GM23338 (cell line): ENCODE results near the gene CNTN5. TPM values are rescaled to one million over a fixed set of nuclear protein-coding genes. Genes with fewer than 3 reads are reported as not detected.

ENCODE experiments used
- CREB1 ChIP-seq: fragments of 250-450 bp; sonication (Bioruptor Pico); IDR thresholded peaks from 2 replicates; pipeline ENCODE4 v1.5.0; 2020; ENCODE audit warnings: low read depth, mild to moderate bottlenecking, moderate library complexity
- ETS1 ChIP-seq: IDR thresholded peaks from 2 replicates; pipeline ENCODE4 v1.6.1; 2016; ENCODE audit warnings: antibody characterized with exemption
- EZH2phosphoT487 ChIP-seq: fragments of 200-600 bp; sonication (generic); IDR thresholded peaks from one replicate; pipeline ENCODE4 v1.8.1; 2018; ENCODE audit warnings: antibody characterized with exemption; ENCODE audit not compliant: unreplicated experiment
- JUNB ChIP-seq: IDR thresholded peaks from one replicate; pipeline ENCODE4 v1.6.1; 2016; ENCODE audit warnings: antibody characterized with exemption; ENCODE audit not compliant: unreplicated experiment
- STAT1 ChIP-seq: IDR thresholded peaks from one replicate; pipeline ENCODE4 v1.6.1; 2016; ENCODE audit warnings: antibody characterized with exemption; ENCODE audit not compliant: unreplicated experiment
- ZNF114 ChIP-seq: fragments of 250-450 bp; sonication (Bioruptor Pico); IDR thresholded peaks from 2 replicates; pipeline ENCODE4 v1.5.0; 2020; ENCODE audit warnings: mild to moderate bottlenecking, moderate library complexity
- ZNF462 ChIP-seq: fragments of 250-450 bp; sonication (Bioruptor Pico); IDR thresholded peaks from 2 replicates; pipeline ENCODE4 v1.5.0; 2020; ENCODE audit warnings: mild to moderate bottlenecking, moderate library complexity
- polyA plus RNA-seq: library from polyadenylated mRNA; unstranded; fragments of >200 nt; fragmentation: Nextera tagmentation; extraction: Ambion mirVana; gene quantifications from 2 replicates; pipeline ENCODE4 v1.2.1, GENCODE V29; 2016
- total RNA-seq: library from RNA; depleted of rRNA; stranded (reverse); fragments of >200 nt; shearing (Covaris generic); gene quantifications from 2 replicates; pipeline ENCODE4 v1.2.3, GENCODE V29; 2014
- TF ChIP-seq, protein P1 (sequence below): IDR thresholded peaks from one replicate; pipeline ENCODE4 v1.6.1; 2018; ENCODE audit warnings: antibody characterized with exemption; ENCODE audit not compliant: unreplicated experiment

CNTN5 gene
- total and polyA plus RNA-seq, 2 experiments from 2014 or later, result not detected

DNA sequence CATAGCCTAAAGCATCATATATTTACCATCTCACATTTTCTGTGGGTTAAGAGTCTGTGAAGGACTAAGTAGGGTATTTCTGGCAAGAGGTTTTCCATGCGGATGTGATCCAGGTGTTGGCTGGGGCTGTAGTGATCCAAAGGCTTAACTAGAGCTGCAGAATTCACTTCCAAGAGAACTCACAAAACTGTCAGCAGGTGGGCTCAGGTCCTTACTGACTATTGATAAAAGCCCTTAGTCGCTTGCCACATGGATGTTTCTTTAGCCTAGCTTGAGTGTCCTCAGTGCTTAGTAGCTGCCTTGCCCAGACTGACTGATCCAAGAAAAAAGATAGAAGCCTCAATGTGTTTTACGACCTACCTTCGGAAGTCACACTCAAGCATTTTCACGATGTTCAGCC lies 250.8 kb downstream of the CNTN5 start (continued):
- TF ChIP-seq ZNF462 (CRISPR knock-in tag) (no peak), STAT1 (no peak), ETS1 (no peak), JUNB (no peak), ZNF114 (CRISPR knock-in tag) (no peak), CREB1 (CRISPR knock-in tag) (no peak), EZH2phosphoT487 (no peak)
- TF ChIP-seq, protein P1, sequence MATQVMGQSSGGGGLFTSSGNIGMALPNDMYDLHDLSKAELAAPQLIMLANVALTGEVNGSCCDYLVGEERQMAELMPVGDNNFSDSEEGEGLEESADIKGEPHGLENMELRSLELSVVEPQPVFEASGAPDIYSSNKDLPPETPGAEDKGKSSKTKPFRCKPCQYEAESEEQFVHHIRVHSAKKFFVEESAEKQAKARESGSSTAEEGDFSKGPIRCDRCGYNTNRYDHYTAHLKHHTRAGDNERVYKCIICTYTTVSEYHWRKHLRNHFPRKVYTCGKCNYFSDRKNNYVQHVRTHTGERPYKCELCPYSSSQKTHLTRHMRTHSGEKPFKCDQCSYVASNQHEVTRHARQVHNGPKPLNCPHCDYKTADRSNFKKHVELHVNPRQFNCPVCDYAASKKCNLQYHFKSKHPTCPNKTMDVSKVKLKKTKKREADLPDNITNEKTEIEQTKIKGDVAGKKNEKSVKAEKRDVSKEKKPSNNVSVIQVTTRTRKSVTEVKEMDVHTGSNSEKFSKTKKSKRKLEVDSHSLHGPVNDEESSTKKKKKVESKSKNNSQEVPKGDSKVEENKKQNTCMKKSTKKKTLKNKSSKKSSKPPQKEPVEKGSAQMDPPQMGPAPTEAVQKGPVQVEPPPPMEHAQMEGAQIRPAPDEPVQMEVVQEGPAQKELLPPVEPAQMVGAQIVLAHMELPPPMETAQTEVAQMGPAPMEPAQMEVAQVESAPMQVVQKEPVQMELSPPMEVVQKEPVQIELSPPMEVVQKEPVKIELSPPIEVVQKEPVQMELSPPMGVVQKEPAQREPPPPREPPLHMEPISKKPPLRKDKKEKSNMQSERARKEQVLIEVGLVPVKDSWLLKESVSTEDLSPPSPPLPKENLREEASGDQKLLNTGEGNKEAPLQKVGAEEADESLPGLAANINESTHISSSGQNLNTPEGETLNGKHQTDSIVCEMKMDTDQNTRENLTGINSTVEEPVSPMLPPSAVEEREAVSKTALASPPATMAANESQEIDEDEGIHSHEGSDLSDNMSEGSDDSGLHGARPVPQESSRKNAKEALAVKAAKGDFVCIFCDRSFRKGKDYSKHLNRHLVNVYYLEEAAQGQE, result no peak
